Esophagus muscularis mucosa (tissue), 4 donors: Measurements from ENCODE around the gene HSD3B7. TPM values are rescaled to one million over a fixed set of nuclear protein-coding genes. Genes with fewer than 3 reads are reported as not detected.
A peak's percentile ranks its signal among the peaks of the same experiment; 100 is the strongest.

Source experiments
- DNase-seq: peaks from one replicate; pipeline ENCODE4 v3.0.0-alpha.2; 2017; ENCODE audit errors: extremely low spot score
- H3K27ac ChIP-seq, 4 donors: fragments of 200-600 bp; sonication (generic); replicated peaks in 1 of 4; 1 replicate in 3 of 4; 2 replicates in 1 of 4; pipeline ENCODE4 v1.5.1; 2016 to 2019; ENCODE audit warnings: mild to moderate bottlenecking in 1 of 4
- H3K27me3 ChIP-seq, 4 donors: fragments of 200-600 bp; sonication (generic); one replicate each; pipeline versions ENCODE4 v1.5.1 to v1.6.0; 2016 to 2019
- H3K36me3 ChIP-seq, 4 donors: fragments of 200-600 bp; sonication (generic); one replicate each; pipeline ENCODE4 v1.5.1; 2016 to 2019
- H3K4me1 ChIP-seq, 4 donors: fragments of 200-600 bp; sonication (generic); one replicate each; pipeline ENCODE4 v1.5.1; 2016 to 2019
- H3K4me3 ChIP-seq, 4 donors: fragments of 200-600 bp; sonication (generic); 1 replicate in 2 of 4; 2 replicates in 2 of 4; pipeline ENCODE4 v1.5.1; 2016 to 2019; ENCODE audit warnings: mild to moderate bottlenecking in 4 of 4, moderate library complexity in 1 of 4
- H3K9me3 ChIP-seq, 4 donors: fragments of 200-600 bp; sonication (generic); 1 replicate in 3 of 4; 2 replicates in 1 of 4; pipeline ENCODE4 v1.5.1; 2016 to 2019
- EP300 ChIP-seq: sonication (generic); formaldehyde crosslinking; IDR thresholded peaks from one replicate; pipeline ENCODE4 v1.6.1; 2017; ENCODE audit warnings: antibody characterized with exemption
- POLR2A ChIP-seq: fragments of 450-650 bp; IDR thresholded peaks from one replicate; pipeline ENCODE4 v1.6.1; 2017; ENCODE audit warnings: antibody characterized with exemption, moderate library complexity, mild to moderate bottlenecking, low read depth
- POLR2AphosphoS5 ChIP-seq, 2 donors: sonication (generic); formaldehyde crosslinking; IDR thresholded peaks; one replicate each; pipeline ENCODE4 v1.6.1; 2017; ENCODE audit warnings: antibody characterized with exemption in 2 of 2
- WGBS: methylation state at CpG from one replicate; pipeline ENCODE4 v1.1.5; 2018; 5-methylcytosine and 5-hydroxymethylcytosine counted together
- intact Hi-C: fragments of 100-400 bp; cut with DNase I; formaldehyde crosslinking; loops from one replicate; pipeline ENCODE4 v1.15.1; 2023
- total RNA-seq, 4 donors: library from RNA; depleted of rRNA; stranded (reverse); fragments of >200 nt; gene quantifications; one replicate each; pipeline versions ENCODE4 v1.1.0 to v1.2.1, GENCODE V29; 2016
- TF ChIP-seq, protein P1 (sequence below), 3 experiments: fragments of 200-600 bp in 2 of 3; fragments of 450-650 bp in 1 of 3; sonication (generic) in 2 of 3; IDR thresholded peaks; one replicate each; pipeline ENCODE4 v1.5.1; 2017 to 2019; ENCODE audit warnings: antibody characterized with exemption in 3 of 3, mild to moderate bottlenecking in 2 of 3, moderate library complexity in 1 of 3

HSD3B7 gene
- total RNA-seq, 4 donors from 2014 or later, result 15.4 to 33.0 (median 17.9) TPM

DNA sequence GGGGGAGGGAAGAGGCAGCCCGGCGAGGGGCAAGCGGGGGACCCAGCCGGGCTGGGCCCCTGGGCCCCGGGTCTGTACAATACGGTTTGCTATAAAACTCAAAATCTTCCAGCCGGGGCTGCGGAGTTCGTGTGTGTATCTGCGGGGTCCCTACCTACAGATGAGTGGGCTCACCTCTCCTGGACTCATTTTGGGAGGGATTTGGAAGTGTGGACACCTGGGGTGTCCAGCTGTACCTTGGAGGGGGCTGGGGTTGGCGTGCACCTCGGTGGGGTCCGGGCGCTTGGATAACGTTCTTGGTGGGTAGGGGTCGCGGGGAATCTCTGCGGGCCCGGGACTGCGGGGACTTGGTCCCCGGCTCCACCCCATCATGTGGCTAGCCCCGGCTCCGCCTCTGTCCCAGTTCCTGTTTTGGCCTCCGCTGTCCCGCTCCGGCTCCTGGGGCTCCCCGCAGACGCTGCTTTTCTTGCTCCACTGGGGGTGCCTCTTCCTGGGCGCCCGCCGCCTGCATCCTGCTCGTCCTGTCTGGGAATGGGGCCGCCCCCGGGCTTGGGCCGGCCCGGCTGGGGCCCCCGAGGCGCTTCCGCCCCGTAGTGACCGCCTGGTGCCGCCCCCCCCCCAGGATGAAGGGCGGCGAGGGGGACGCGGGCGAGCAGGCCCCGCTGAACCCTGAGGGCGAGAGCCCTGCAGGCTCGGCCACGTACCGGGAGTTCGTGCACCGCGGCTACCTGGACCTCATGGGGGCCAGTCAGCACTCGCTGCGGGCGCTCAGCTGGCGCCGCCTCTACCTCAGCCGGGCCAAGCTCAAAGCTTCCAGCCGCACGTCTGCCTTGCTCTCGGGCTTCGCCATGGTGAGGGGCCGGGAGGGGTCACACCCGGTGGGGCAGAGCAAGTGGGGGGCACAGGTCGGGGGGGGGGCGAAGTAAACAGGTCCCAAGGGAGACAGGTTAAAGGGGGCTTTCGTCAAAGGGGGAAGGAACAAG lies 36.0 kb upstream of the HSD3B7 start, which contains the start of gene ORAI3:
ORAI3 (plus strand) TSS at position 402 of the 983 bp plus-strand sequence; CDS start at position 624, 222 bp downstream.
- H3K4me1 ChIP-seq, result peaks cover 27 to 60% (median 54%) of the 10 kb centered on the region in 4 donors
- H3K36me3 ChIP-seq, result peaks cover 0 to 32% (median 20%) of the 10 kb centered on the region in 4 donors
- no peak for TF ChIP-seq EP300
- TF ChIP-seq POLR2AphosphoS5 (IDR thresholded peaks at IDR 0.05), result peak; percentile 72 to 83
- peak; percentile 58 for TF ChIP-seq POLR2A
- TF ChIP-seq, protein P1, sequence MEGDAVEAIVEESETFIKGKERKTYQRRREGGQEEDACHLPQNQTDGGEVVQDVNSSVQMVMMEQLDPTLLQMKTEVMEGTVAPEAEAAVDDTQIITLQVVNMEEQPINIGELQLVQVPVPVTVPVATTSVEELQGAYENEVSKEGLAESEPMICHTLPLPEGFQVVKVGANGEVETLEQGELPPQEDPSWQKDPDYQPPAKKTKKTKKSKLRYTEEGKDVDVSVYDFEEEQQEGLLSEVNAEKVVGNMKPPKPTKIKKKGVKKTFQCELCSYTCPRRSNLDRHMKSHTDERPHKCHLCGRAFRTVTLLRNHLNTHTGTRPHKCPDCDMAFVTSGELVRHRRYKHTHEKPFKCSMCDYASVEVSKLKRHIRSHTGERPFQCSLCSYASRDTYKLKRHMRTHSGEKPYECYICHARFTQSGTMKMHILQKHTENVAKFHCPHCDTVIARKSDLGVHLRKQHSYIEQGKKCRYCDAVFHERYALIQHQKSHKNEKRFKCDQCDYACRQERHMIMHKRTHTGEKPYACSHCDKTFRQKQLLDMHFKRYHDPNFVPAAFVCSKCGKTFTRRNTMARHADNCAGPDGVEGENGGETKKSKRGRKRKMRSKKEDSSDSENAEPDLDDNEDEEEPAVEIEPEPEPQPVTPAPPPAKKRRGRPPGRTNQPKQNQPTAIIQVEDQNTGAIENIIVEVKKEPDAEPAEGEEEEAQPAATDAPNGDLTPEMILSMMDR (IDR thresholded peaks at IDR 0.05), result no peak
- 0% methylated on average over 16 of the region's 70 CpGs for WGBS
- H3K9me3 ChIP-seq, result no peaks in the 10 kb centered on the region
- no peaks in the 10 kb centered on the region for H3K27me3 ChIP-seq
- no peak for DNase-seq
- H3K4me3 ChIP-seq, result peak within 1 kb of the TSS; percentile 83 to 98 (median 96)
- intact Hi-C loops, result no loop called here
- H3K27ac ChIP-seq, result peak within 1 kb of the TSS; percentile 91 to 99 (median 92)

DNA sequence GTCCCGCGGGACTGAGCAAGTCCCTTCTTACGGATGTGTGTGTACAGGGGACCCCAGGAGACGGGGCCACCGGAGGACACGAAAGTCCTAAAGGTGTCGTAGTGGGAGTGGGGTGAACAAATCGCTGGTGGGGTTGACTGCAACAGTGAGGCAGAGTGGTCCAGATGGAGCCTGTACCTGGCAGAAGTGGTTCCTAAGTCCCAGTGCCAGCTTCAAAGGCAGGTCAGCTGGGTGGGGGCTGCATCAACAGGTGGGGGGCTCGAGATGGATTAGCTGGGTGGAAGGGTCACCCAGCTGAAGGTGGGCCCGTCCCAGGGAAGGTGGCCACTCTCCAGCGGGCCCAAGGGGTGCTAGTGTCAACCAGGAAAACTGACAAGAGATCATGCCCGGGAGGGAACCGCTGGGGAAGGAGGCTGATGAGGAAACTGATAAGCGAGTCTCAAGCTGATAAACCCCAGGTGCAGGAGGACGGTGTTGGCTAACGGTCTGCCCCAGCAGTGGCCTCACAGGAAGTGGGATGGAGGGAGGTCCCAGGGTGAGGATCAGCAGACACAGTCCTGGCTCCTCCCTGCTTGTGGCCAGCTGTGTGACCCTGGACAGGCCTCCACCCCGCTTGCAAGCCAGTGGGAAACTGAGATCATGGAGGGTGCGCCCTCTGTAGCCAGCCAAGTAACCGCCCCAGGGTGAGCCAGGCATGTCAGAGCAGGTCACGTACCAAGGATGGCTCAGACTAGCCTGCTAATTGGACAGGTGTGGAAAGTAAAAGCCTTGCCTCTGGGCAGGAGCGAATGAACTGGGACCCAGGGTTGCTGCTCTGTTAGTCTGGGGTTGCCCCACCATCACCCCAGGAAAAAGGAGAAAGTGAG lies 35.1 kb upstream of the HSD3B7 start:
- 10% methylated on average over 21 of the region's 21 CpGs for WGBS
- Histone ChIP-seq H3K9me3 (no peaks in the 10 kb centered on the region), H3K4me1 (peaks cover 28 to 62% (median 57%) of the 10 kb centered on the region in 4 donors), H3K4me3 (peak overlapping the region; percentile 83 to 98 (median 96)), H3K27me3 (no peaks in the 10 kb centered on the region), H3K27ac (peak overlapping the region; percentile 91 to 99 (median 92)), H3K36me3 (peaks cover 0 to 25% (median 12%) of the 10 kb centered on the region in 4 donors)
- TF ChIP-seq, protein P1 (IDR thresholded peaks at IDR 0.05), result no peak
- peak; percentile 56 for TF ChIP-seq POLR2A
- TF ChIP-seq POLR2AphosphoS5 (IDR thresholded peaks at IDR 0.05), result peak; percentile 81 to 90
- TF ChIP-seq EP300, result no peak
- intact Hi-C loops, result no loop called here
- DNase-seq, result peak; percentile 95

DNA sequence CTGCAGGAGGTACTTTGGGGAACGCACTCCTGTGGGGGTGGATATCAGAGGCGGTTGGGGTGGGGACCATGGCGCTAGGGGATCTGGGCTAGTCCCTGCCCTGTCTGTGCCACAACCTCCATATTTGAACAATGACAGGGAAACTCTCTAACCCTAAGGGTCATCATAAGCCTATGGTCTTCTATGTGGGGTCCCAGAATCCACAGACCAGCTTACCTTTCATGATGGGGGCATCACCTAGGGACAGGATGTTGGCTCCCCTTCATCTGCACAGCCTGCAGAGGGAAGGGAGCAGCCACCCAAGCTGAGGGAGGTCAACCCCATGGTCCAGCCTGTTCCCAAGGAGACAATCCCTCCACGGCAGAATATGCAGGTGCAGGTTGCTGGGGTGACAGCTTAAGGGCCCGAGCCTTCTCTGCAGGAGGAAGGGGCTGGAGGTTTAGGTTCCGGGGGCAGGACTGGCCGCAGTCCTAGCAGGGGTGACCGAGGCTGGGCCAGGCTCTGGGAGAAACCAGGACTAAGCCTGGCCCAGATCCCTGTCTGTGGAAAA lies 34.4 kb upstream of the HSD3B7 start:
- Histone ChIP-seq H3K4me3 (peak overlapping the region; percentile 83 to 98 (median 96)), H3K27ac (peak overlapping the region; percentile 91 to 99 (median 92)), H3K36me3 (peaks cover 0 to 20% (median 10%) of the 10 kb centered on the region in 4 donors), H3K9me3 (no peaks in the 10 kb centered on the region), H3K4me1 (peaks cover 28 to 62% (median 57%) of the 10 kb centered on the region in 4 donors), H3K27me3 (no peaks in the 10 kb centered on the region)
- no peak for TF ChIP-seq POLR2A
- 71% methylated on average over 8 of the region's 8 CpGs for WGBS
- intact Hi-C loops, result no loop called here
- DNase-seq, result no peak

- peaks cover 28 to 62% (median 57%) of the 10 kb centered on the region in 4 donors for H3K4me1 ChIP-seq
- no peaks in the 10 kb centered on the region for H3K9me3 ChIP-seq
- TF ChIP-seq, protein P1 (IDR thresholded peaks at IDR 0.05), result no peak
- TF ChIP-seq POLR2AphosphoS5 (IDR thresholded peaks at IDR 0.05), result no peak
- no peak for TF ChIP-seq EP300
- TF ChIP-seq POLR2A, result no peak
- H3K4me3 ChIP-seq, result no peak overlapping the region
- peaks cover 0 to 19% (median 10%) of the 10 kb centered on the region in 4 donors for H3K36me3 ChIP-seq
- no CpG with 5 or more reads among the region's 1 CpG for WGBS
- DNase-seq, result no peak
- no peaks in the 10 kb centered on the region for H3K27me3 ChIP-seq
- H3K27ac ChIP-seq, result peak overlapping the region; percentile 91 to 99 (median 92)
- intact Hi-C loops, result no loop called here
Measured at GRCh38 chr16:30951193-30951592, 33.8 kb upstream of the HSD3B7 start.
